SKM-1 treated with dmso at 0.1 percent for 144 hours (cell line): ENCODE measurements around the gene RXRA.

Experiments
- DNase-seq: peaks from one replicate; lab custom pipeline; 2025; ENCODE audit not compliant: unreplicated experiment; lab: John Stamatoyannopoulos, UW

The RXRA gene

GRCh38 chr9:134378901-134379338, 52.7 kb downstream of the RXRA start:
- DNase-seq, result no peak

- no peak for DNase-seq
These were observed 53.6 kb downstream of the RXRA start for GRCh38 chr9:134379831-134380365.

- no peak for DNase-seq
These were observed 54.5 kb downstream of the RXRA start for GRCh38 chr9:134380542-134381271.

GRCh38 chr9:134381272-134381661, 55.0 kb downstream of the RXRA start:
- no peak for DNase-seq

GRCh38 chr9:134381671-134382516, 55.6 kb downstream of the RXRA start:
- no peak for DNase-seq

- no peak for DNase-seq
These were observed 56.5 kb downstream of the RXRA start for GRCh38 chr9:134382733-134383132.

GRCh38 chr9:134383148-134383547, 56.9 kb downstream of the RXRA start:
- DNase-seq, result no peak

- no peak for DNase-seq
These were observed 58.7 kb downstream of the RXRA start for GRCh38 chr9:134384811-134385479.

- DNase-seq, result no peak
These were observed 59.7 kb downstream of the RXRA start for GRCh38 chr9:134385915-134386314.

GRCh38 chr9:134386951-134387831, 60.9 kb downstream of the RXRA start:
- no peak for DNase-seq

GRCh38 chr9:134388289-134388808, 62.1 kb downstream of the RXRA start:
- DNase-seq, result no peak

- DNase-seq, result no peak
These were observed 62.7 kb downstream of the RXRA start for GRCh38 chr9:134388976-134389375.

GRCh38 chr9:134389642-134390041, 63.4 kb downstream of the RXRA start:
- no peak for DNase-seq

- DNase-seq, result no peak
These were observed 64.3 kb downstream of the RXRA start for GRCh38 chr9:134390537-134390936.

GRCh38 chr9:134390947-134391318, 64.7 kb downstream of the RXRA start:
- DNase-seq, result no peak

- DNase-seq, result no peak
These were observed 65.3 kb downstream of the RXRA start for GRCh38 chr9:134391319-134392231.

GRCh38 chr9:134392900-134393299, 66.6 kb downstream of the RXRA start:
- DNase-seq, result no peak

- no peak for DNase-seq
These were observed 67.5 kb downstream of the RXRA start for GRCh38 chr9:134393582-134394280.
